ENCODE data around the gene ZNF394. TPM values are rescaled to one million over a fixed set of nuclear protein-coding genes. Genes with fewer than 3 reads are reported as not detected.

The ZNF394 gene
- total and polyA plus RNA-seq, 2 donors (not counting 3 experiments of a cell fraction or from before 2014, with no cell fraction given) = 8.6 to 22.8 TPM

- FAIRE-seq (no peak), DNase-seq (ENCODE audit: low read depth, low spot score) (no peak)
- Histone ChIP-seq H3K27me3 (ENCODE audit: control insufficient read depth in 2 of 2, insufficient read depth in 2 of 2, low read length in 2 of 2) (no peaks in the 10 kb centered on the region), H3K9me1 (replicated peaks; ENCODE audit: control insufficient read depth, extremely low read depth, insufficient read depth, low read length) (no peaks in the 10 kb centered on the region), H3K36me3 (ENCODE audit: control insufficient read depth in 2 of 2, extremely low read depth in 1 of 2, insufficient read depth in 2 of 2, low read length in 2 of 2) (no peaks in the 10 kb centered on the region), H2AFZ (ENCODE audit: low read depth, low read length) (peak overlapping the region; percentile 17), H3K79me2 (ENCODE audit: control insufficient read depth, insufficient read depth, low read length) (peaks cover 29% of the 10 kb centered on the region), H4K20me1 (replicated peaks; ENCODE audit: control insufficient read depth, extremely low read depth, insufficient read depth, low read length) (no peaks in the 10 kb centered on the region), H3K9me3 (replicated peaks; ENCODE audit: control insufficient read depth, insufficient read depth, low read length) (no peaks in the 10 kb centered on the region), H3K4me2 (ENCODE audit: insufficient read depth, low read length) (no peak overlapping the region), H3K9ac (replicated peaks; ENCODE audit: extremely low read depth, insufficient read depth, low read length) (no peak overlapping the region), H3K4me3 (replicated peaks in 1 of 3; ENCODE audit: insufficient read depth in 1 of 3, low read depth in 1 of 3, low read length in 3 of 3) (no peak overlapping the region), H3K4me1 (ENCODE audit: control insufficient read depth, extremely low read depth, insufficient read depth, low read length) (peaks cover 13% of the 10 kb centered on the region), H3K27ac (ENCODE audit: insufficient read depth, low read depth, low read length) (no peak overlapping the region)
- dilution Hi-C loops (cut with MboI; ENCODE audit: extremely low pct_ligation_motif_present, low sequenced_read_pairs) (no loop called here), intact Hi-C loops (cut with micrococcal nuclease) (no loop called here)
- BruUV-seq (replicated peaks) = no TSS peak
- ChIA-PET CTCF (no interaction called here), POLR2A (no interaction called here)
- TF ChIP-seq EZH2 (IDR thresholded peaks at IDR 0.05; ENCODE audit: borderline replicate concordance, low read depth, low read length, severe bottlenecking) (no peak), POLR2AphosphoS5 (IDR thresholded peaks at IDR 0.05; ENCODE audit: insufficient read depth, low read depth, low read length) (no peak), GATA2 (IDR thresholded peaks at IDR 0.05; ENCODE audit: insufficient read depth, insufficient read length, low read depth, low read length) (no peak), JUN (IDR thresholded peaks at IDR 0.05; ENCODE audit: borderline replicate concordance, insufficient read depth, insufficient read length, low read depth) (no peak), MYC (IDR thresholded peaks at IDR 0.05; ENCODE audit: low read depth, low read length) (no peak), MAX (IDR thresholded peaks at IDR 0.05; ENCODE audit: insufficient read depth, insufficient read length) (no peak), FOS (IDR thresholded peaks at IDR 0.05; ENCODE audit: borderline replicate concordance, insufficient read depth, low read length) (no peak), CTCF (IDR thresholded peaks at IDR 0.05; ENCODE audit: extremely low read depth in 1 of 2, insufficient read depth in 1 of 2, low read depth in 1 of 2, low read length in 2 of 2) (no peak), POLR2A (IDR thresholded peaks at IDR 0.05; ENCODE audit: low read depth, low read length) (no peak)
Observed at GRCh38 chr7:99469381-99470065, 30.6 kb downstream of the ZNF394 start.
